NB4 (cell line): ENCODE results near the gene LDAH.

Source experiments
- MYC ChIP-seq: IDR thresholded peaks from 2 replicates; pipeline ENCODE4 v1.6.1; 2011; ENCODE audit warnings: low read depth, low read length
- POLR2A ChIP-seq: IDR thresholded peaks from 2 replicates; pipeline ENCODE4 v1.6.1; 2011; ENCODE audit warnings: mild to moderate bottlenecking; ENCODE audit not compliant: insufficient read length; ENCODE audit errors: extremely low read depth
- TF ChIP-seq, protein P1 (sequence below): IDR thresholded peaks from one replicate; pipeline ENCODE4 v1.5.1; 2012; ENCODE audit warnings: low read depth, low read length
- TF ChIP-seq, protein P2 (sequence below): IDR thresholded peaks from 2 replicates; pipeline ENCODE4 v1.6.1; 2011; ENCODE audit warnings: low read depth, low read length

DNA sequence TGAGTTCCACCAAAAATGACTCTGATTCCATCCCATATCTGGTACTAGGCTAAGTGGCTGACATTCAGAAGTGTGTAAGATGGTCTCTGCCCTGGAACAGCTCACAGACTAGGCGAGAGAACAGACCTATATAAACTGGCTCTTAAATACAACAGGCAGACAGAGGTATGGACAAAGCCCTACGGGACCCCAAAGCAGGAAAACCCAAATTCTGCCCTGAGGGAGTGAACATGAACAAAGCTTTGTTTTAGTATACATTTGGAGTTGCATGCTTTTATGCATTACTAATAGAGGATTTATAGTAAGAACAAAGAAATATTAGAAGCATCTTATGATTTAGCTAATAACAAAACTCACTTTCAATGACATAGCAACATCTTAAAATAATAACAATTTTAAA is 130.8 kb downstream of the LDAH start:
- TF ChIP-seq, protein P1, sequence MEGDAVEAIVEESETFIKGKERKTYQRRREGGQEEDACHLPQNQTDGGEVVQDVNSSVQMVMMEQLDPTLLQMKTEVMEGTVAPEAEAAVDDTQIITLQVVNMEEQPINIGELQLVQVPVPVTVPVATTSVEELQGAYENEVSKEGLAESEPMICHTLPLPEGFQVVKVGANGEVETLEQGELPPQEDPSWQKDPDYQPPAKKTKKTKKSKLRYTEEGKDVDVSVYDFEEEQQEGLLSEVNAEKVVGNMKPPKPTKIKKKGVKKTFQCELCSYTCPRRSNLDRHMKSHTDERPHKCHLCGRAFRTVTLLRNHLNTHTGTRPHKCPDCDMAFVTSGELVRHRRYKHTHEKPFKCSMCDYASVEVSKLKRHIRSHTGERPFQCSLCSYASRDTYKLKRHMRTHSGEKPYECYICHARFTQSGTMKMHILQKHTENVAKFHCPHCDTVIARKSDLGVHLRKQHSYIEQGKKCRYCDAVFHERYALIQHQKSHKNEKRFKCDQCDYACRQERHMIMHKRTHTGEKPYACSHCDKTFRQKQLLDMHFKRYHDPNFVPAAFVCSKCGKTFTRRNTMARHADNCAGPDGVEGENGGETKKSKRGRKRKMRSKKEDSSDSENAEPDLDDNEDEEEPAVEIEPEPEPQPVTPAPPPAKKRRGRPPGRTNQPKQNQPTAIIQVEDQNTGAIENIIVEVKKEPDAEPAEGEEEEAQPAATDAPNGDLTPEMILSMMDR: no peak
- TF ChIP-seq POLR2A: no peak
- TF ChIP-seq, protein P2, sequence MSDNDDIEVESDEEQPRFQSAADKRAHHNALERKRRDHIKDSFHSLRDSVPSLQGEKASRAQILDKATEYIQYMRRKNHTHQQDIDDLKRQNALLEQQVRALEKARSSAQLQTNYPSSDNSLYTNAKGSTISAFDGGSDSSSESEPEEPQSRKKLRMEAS: no peak
- no peak for TF ChIP-seq MYC
